Epithelial cell of alveolus of lung (primary cell): Measurements from ENCODE around the gene HNRNPUL1. TPM values are rescaled to one million over a fixed set of nuclear protein-coding genes. Genes with fewer than 3 reads are reported as not detected.

Experiments used
- total RNA-seq: library from RNA; depleted of rRNA; stranded (reverse); fragments of >200 nt; gene quantifications from 2 replicates; pipeline ENCODE4 v1.2.1, GENCODE V29; 2015

The HNRNPUL1 gene
- total RNA-seq = 143 and 179 TPM in 2 replicates

DNA sequence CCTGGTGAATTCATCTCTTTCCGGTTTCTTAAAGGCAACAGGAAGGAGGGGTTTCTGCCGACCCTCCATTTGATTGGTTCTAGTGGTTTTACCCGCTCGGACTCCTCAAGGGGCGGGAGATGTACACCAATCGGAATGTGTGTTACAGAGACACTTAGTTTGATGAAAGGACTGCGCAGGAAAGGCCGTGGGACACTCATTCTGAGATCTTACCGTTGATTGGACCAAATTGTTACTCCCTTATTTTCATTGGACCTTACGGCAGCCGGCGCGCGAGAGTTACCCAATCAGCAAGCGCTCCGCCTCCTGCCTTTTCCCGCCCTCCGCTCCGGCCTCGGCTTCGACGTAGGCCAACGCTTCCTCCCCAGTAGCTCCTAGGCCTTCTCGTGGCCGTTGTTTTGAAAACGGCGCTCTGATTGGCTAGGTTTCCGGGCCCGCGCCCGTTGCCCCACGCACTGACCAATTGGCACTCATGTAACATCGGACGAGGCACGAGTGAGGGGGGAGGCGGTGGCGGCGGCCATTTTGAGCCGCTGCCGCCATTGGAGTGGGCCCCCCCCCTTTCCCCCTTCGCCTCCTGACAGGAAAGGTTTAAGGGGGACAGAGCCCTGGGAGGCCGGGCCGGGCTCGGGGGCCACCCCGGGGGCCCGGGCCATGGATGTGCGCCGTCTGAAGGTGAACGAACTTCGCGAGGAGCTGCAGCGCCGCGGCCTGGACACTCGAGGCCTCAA, at the start of gene HNRNPUL1:
Gene HNRNPUL1 (plus strand): TSS at position 523 of the 731 bp plus-strand sequence. CDS start 132 bp downstream, at position 655.

DNA sequence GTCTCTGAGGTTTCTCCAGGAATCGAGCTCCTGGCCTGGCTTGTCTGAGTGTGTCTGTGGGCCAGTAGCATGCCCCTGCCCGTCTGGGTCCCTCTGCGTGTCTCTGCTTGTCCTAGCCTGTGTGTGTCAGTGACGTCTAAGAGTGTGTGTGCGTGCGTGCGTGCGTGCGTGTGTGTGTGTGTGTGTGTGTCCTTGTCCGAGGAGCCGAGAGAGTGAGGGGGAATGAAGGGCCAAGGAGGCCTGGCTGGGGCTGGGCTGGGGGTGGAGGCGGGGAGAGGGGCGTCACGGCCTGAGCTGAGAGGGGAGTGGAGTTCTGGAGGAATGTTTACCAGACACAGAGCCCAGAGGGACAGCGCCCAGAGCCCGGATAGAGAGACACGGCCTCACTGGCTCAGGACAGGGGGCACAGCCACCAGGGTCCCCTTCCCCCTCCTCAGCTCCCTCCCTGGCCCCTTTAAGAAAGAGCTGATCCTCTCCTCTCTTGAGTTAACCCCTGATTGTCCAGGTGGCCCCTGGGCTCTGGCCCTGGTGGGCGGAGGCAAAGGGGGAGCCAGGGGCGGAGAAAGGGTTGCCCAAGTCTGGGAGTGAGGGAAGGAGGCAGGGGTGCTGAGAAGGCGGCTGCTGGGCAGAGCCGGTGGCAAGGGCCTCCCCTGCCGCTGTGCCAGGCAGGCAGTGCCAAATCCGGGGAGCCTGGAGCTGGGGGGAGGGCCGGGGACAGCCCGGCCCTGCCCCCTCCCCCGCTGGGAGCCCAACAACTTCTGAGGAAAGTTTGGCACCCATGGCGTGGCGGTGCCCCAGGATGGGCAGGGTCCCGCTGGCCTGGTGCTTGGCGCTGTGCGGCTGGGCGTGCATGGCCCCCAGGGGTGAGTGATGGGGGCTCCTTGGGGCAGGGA, 45.3 kb upstream of the HNRNPUL1 start, which contains the start of gene AXL:
Gene AXL (plus strand): TSS at position 609 of the 893 bp plus-strand sequence. CDS start 170 bp downstream, at position 779.

DNA sequence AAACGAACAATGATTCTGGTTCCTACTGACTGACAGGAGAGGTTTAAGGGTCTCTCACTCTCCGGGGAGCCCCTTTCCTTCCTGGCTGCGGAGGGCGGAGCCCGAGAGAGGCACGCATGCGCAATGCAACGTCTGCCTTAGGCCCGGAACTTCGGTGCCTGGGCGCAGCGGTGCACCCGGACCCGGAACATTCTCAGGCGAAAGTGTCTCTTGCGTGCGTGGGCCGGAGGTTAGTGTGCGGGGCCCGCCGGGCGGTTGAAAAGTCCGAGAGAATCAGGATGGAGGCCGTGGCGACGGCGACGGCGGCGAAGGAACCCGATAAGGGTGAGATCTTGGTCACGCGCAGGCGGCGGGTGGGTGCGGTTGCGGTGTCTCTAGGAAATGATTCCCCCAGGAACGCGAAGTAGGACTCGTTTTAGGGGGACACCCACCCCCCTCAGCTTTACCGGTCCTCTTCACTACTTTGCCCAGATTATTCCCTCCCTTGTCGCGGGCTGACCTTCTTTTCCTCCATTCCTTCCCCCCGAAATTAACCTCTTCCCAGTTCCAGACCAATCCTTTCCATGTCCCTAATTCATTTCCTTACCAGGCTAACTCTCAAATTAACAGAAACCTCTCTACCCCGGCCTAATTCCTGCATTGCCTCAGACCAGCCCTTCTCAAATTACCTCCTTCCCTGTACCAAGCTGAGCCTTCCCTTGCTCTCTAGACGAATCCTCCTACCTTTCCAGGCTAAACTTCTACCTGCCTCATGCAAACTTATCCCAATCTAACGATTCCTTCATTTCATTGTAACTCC, 46.1 kb downstream of the HNRNPUL1 start, which contains the start of gene CCDC97:
Gene CCDC97 (plus strand): TSS at position 140 of the 799 bp plus-strand sequence. CDS start 139 bp downstream, at position 279.

DNA sequence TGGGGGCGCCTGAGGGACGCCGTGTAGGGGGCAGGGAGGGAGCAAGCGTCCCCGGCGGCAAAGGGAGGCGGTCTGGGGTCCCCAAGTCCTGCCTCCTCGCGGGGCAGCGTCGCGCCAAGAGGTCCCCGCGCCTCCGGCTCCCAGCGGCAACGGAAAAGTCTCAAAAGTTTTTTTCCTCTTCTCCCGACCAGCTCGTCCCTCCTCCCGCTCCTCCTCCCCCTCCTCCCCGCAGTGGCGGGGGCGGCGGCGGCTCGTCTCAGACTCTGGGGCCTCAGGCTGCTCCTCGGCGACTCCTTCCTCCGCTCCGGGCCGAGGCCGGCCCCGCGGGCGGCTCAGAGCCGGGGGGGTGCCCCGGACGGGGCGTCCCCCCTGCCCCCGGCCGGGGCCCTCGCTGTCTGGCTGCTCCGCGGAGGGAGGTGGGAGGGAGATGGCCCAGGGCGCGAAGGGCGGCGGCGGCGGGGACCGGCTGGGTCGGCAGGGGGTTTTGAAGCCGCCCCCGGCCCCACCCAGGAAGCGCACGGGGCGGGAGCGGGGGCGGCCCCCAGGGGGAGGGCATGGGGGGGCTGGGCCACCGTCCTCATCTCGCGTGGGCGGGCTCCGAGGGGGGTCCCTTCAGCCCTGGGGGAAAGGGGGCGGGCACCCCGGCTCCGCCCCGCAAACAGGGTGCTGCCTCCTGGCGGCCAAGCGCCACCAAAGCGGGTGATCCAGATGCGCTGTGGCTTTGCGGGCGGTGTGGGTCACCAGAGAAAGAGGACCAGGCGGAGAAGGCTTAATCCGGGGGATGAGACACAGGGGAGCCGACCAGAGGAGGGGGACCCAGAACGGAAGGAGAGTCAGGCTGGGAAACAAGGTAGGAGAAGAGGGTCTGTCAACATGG, 89.5 kb downstream of the HNRNPUL1 start, which contains the start of gene TGFB1:
Gene TGFB1 (minus strand): TSS at position 457 of the 877 bp plus-strand sequence. CDS start 878 bp downstream, outside the sequence.

Other genes with a start within 250 kb of the HNRNPUL1 start
- gene CYP2A13, start 175.9 kb upstream of the HNRNPUL1 start, total RNA-seq = not detected in 2 replicates
- not detected in 2 replicates for gene CYP2F1, start 149.9 kb upstream of the HNRNPUL1 start, total RNA-seq
- gene CYP2S1, start 71.2 kb upstream of the HNRNPUL1 start, total RNA-seq = 16.9 and 21.2 TPM in 2 replicates
- 103 and 185 TPM in 2 replicates for gene AXL, start 45.1 kb upstream of the HNRNPUL1 start, total RNA-seq
- gene CCDC97, start 45.8 kb downstream of the HNRNPUL1 start, total RNA-seq = 11.8 and 15.3 TPM in 2 replicates
- gene TGFB1, start 89.5 kb downstream of the HNRNPUL1 start, total RNA-seq = 48.5 and 49.4 TPM in 2 replicates
- gene B9D2, start 99.8 kb downstream of the HNRNPUL1 start, total RNA-seq = 5.3 and 7.0 TPM in 2 replicates
- gene TMEM91, start 112.2 kb downstream of the HNRNPUL1 start, total RNA-seq = 9.4 and 12.1 TPM in 2 replicates
- gene EXOSC5, start 133.0 kb downstream of the HNRNPUL1 start, total RNA-seq = 19.9 and 25.5 TPM in 2 replicates
- gene BCKDHA, start 133.4 kb downstream of the HNRNPUL1 start, total RNA-seq = 46.5 and 76.9 TPM in 2 replicates
- gene B3GNT8, start 163.0 kb downstream of the HNRNPUL1 start, total RNA-seq = 1.8 and 8.7 TPM in 2 replicates
- 58.8 TPM in 2 replicates for gene DMAC2, start 175.5 kb downstream of the HNRNPUL1 start, total RNA-seq
- not detected in 2 replicates for gene ERICH4, start 178.8 kb downstream of the HNRNPUL1 start, total RNA-seq